ENCODE results near the gene TRPM3. TPM values are rescaled to one million over a fixed set of nuclear protein-coding genes. Genes with fewer than 3 reads are reported as not detected.

Gene TRPM3
- polyA plus RNA-seq, 3 donors = not detected

DNA sequence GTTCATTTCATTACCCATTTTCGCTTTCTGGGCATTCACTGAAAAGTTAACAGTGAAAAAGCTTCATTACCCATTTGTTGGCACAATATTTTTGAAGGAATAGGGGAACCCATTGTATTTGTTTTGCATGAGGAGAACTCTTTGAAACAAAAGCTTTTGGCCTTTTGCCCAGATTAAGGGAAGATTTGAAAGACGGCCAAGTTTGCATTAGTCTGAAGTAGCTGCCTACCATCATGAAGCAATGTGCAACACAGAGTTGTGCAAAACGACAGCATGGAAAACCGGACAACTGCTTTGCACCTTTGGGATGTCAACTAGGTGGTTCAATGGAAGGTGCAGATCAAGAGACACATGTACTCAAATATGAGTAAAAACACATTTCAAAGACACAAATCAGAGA, 84.9 kb downstream of the TRPM3 start:
- H3K9me3 ChIP-seq (replicated peaks in 1 of 2; ENCODE audit: control insufficient read depth in 1 of 2, insufficient read depth in 1 of 2, low read length in 2 of 2) = no peaks in the 10 kb centered on the region
- Mint-ChIP-seq H3K4me3 (no peak overlapping the region), H3K27me3 (ENCODE audit: low read depth in 3 of 3) (no peaks in the 10 kb centered on the region), H3K9me3 (peaks cover 0 to 2% (median 0%) of the 10 kb centered on the region in 7 donors), H3K27ac (no peak overlapping the region), H3K4me1 (no peaks in the 10 kb centered on the region), H3K36me3 (no peaks in the 10 kb centered on the region)
- H3K9ac ChIP-seq (ENCODE audit: insufficient read depth, low read length, poor library complexity, severe bottlenecking) = no peak overlapping the region
- no peak for DNase-seq
- H3K4me1 ChIP-seq (ENCODE audit: control insufficient read depth in 1 of 2, insufficient read depth in 2 of 2, low read length in 2 of 2) = no peaks in the 10 kb centered on the region
- WGBS (ENCODE audit: insufficient coverage) = no CpG with 5 or more reads among the region's 4 CpGs
- H3K27ac ChIP-seq (ENCODE audit: low read depth in 1 of 2, low read length in 2 of 2) = no peak overlapping the region
- no peak overlapping the region for H3K4me2 ChIP-seq (replicated peaks; ENCODE audit: extremely low read depth, low read length, poor library complexity, severe bottlenecking)
- no peak overlapping the region for H3K4me3 ChIP-seq (replicated peaks in 1 of 3; ENCODE audit: low read depth in 2 of 3, low read length in 3 of 3)
- H3K27me3 ChIP-seq (ENCODE audit: control insufficient read depth in 2 of 2, insufficient read depth in 2 of 2, low read length in 2 of 2) = no peaks in the 10 kb centered on the region
- intact Hi-C loops (cut with micrococcal nuclease) = no loop called here
- no peaks in the 10 kb centered on the region for H3K79me2 ChIP-seq (ENCODE audit: insufficient read depth, low read length)
- H4K20me1 ChIP-seq (ENCODE audit: insufficient read depth, low read length) = no peaks in the 10 kb centered on the region
- H3K36me3 ChIP-seq (replicated peaks in 1 of 2; ENCODE audit: control insufficient read depth in 1 of 2, insufficient read depth in 2 of 2, low read length in 2 of 2) = no peaks in the 10 kb centered on the region
- H2AFZ ChIP-seq (ENCODE audit: insufficient read depth, low read depth, low read length, poor library complexity, severe bottlenecking) = no peak overlapping the region
- no peak for TF ChIP-seq CTCF (IDR thresholded peaks at IDR 0.05)

DNA sequence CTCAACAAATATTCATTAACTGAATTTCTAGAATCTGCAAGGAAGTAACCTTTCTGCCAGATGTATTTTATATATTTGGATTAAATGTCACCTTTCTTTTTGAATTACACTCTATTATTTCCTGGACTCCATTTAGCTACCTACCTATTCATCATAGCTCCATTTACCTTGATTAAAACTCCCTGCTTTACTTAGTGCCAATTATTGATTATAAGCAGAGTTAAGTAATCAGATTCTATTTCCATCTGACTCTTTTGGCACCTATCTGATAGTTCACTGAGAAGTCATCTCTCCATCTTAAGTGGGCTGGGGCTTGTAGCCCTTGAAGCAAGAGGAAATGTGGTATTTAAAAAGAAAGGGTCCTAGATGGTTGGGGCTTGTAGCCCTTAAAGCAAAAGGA, 88.6 kb downstream of the TRPM3 start:
- H3K9ac ChIP-seq (ENCODE audit: insufficient read depth, low read length, poor library complexity, severe bottlenecking) = no peak overlapping the region
- no peak overlapping the region for H3K27ac ChIP-seq (ENCODE audit: low read depth in 1 of 2, low read length in 2 of 2)
- Mint-ChIP-seq H3K4me1 (no peaks in the 10 kb centered on the region), H3K36me3 (no peaks in the 10 kb centered on the region), H3K9me3 (peaks cover 0 to 2% (median 0%) of the 10 kb centered on the region in 7 donors), H3K27me3 (ENCODE audit: low read depth in 3 of 3) (peaks cover 0 to 2% (median 0%) of the 10 kb centered on the region in 3 donors), H3K4me3 (no peak overlapping the region), H3K27ac (no peak overlapping the region)
- no peak for DNase-seq
- H3K4me3 ChIP-seq (replicated peaks in 1 of 3; ENCODE audit: low read depth in 2 of 3, low read length in 3 of 3) = no peak overlapping the region
- H3K79me2 ChIP-seq (ENCODE audit: insufficient read depth, low read length) = no peaks in the 10 kb centered on the region
- H3K9me3 ChIP-seq (replicated peaks in 1 of 2; ENCODE audit: control insufficient read depth in 1 of 2, insufficient read depth in 1 of 2, low read length in 2 of 2) = no peaks in the 10 kb centered on the region
- no peak for TF ChIP-seq CTCF (IDR thresholded peaks at IDR 0.05)
- H4K20me1 ChIP-seq (ENCODE audit: insufficient read depth, low read length) = no peaks in the 10 kb centered on the region
- intact Hi-C loops (cut with micrococcal nuclease) = no loop called here
- no peaks in the 10 kb centered on the region for H3K4me1 ChIP-seq (ENCODE audit: control insufficient read depth in 1 of 2, insufficient read depth in 2 of 2, low read length in 2 of 2)
- H3K4me2 ChIP-seq (replicated peaks; ENCODE audit: extremely low read depth, low read length, poor library complexity, severe bottlenecking) = no peak overlapping the region
- H2AFZ ChIP-seq (ENCODE audit: insufficient read depth, low read depth, low read length, poor library complexity, severe bottlenecking) = no peak overlapping the region
- no peaks in the 10 kb centered on the region for H3K27me3 ChIP-seq (ENCODE audit: control insufficient read depth in 2 of 2, insufficient read depth in 2 of 2, low read length in 2 of 2)
- H3K36me3 ChIP-seq (replicated peaks in 1 of 2; ENCODE audit: control insufficient read depth in 1 of 2, insufficient read depth in 2 of 2, low read length in 2 of 2) = no peaks in the 10 kb centered on the region

Measured in CD14-positive monocyte (primary cell).